DND-41 (cell line): ENCODE results near the gene TMEM63C.

Experiments
- ATAC-seq: fragments of 200-7000 bp; cut with Tn5 transposase; 3 replicates; pipeline ENCODE4 v1.9.1; 2021; ENCODE audit warnings: low read depth; ENCODE audit not compliant: insufficient read depth
- DNase-seq: peaks from one replicate; pipeline ENCODE4 v3.0.0-alpha.2; 2020
- H2AFZ ChIP-seq: 2 replicates; pipeline ENCODE4 v1.6.0; 2012; ENCODE audit warnings: low read depth, low read length
- H3K27ac ChIP-seq: 2 replicates; pipeline ENCODE4 v1.5.1; 2012; ENCODE audit warnings: low read length, inconsistent platforms
- H3K27me3 ChIP-seq: fragments of 200-600 bp; sonication (generic); 2 replicates; pipeline ENCODE4 v1.6.0; 2012; ENCODE audit warnings: low read length, mild to moderate bottlenecking, inconsistent platforms; ENCODE audit not compliant: insufficient read depth, poor library complexity
- H3K36me3 ChIP-seq: 2 replicates; pipeline ENCODE4 v1.5.1; 2012; ENCODE audit warnings: low read length, inconsistent platforms; ENCODE audit not compliant: insufficient read depth
- H3K4me1 ChIP-seq: 2 replicates; pipeline ENCODE4 v1.5.1; 2012; ENCODE audit warnings: mild to moderate bottlenecking, low read length; ENCODE audit not compliant: insufficient read depth
- H3K4me2 ChIP-seq: 2 replicates; pipeline ENCODE4 v1.6.0; 2012; ENCODE audit warnings: mild to moderate bottlenecking, moderate library complexity, low read length, inconsistent platforms; ENCODE audit not compliant: insufficient read depth
- H3K4me3 ChIP-seq, 2 experiments: fragments of 200-600 bp in 1 of 2; shearing (Covaris generic) in 1 of 2; 2 replicates each; pipeline ENCODE4 v1.5.1; 2012 to 2016; ENCODE audit warnings: inconsistent platforms in 2 of 2, low read length in 2 of 2, mild to moderate bottlenecking in 2 of 2, low read depth in 1 of 2, moderate library complexity in 1 of 2
- H3K79me2 ChIP-seq: 2 replicates; pipeline ENCODE4 v1.6.0; 2012; ENCODE audit warnings: low read length, inconsistent platforms; ENCODE audit not compliant: insufficient read depth
- H3K9ac ChIP-seq: 2 replicates; pipeline ENCODE4 v1.6.0; 2012; ENCODE audit warnings: low read depth, mild to moderate bottlenecking, inconsistent platforms, low read length, moderate library complexity
- H3K9me3 ChIP-seq: 2 replicates; pipeline ENCODE4 v1.5.1; 2012; ENCODE audit warnings: low read length, moderate library complexity, mild to moderate bottlenecking, inconsistent platforms; ENCODE audit not compliant: insufficient read depth, severe bottlenecking
- H4K20me1 ChIP-seq: 2 replicates; pipeline ENCODE4 v1.6.0; 2012; ENCODE audit warnings: low read length; ENCODE audit not compliant: insufficient read depth
- EZH2 ChIP-seq: IDR thresholded peaks from 3 replicates; pipeline ENCODE4 v1.6.1; 2012; ENCODE audit warnings: borderline replicate concordance, low read depth, mild to moderate bottlenecking, moderate library complexity, low read length, inconsistent platforms; ENCODE audit not compliant: severe bottlenecking
- TF ChIP-seq, protein P1 (sequence below): IDR thresholded peaks from 2 replicates; pipeline ENCODE4 v1.5.1; 2012; ENCODE audit warnings: borderline replicate concordance, low read length, moderate library complexity, mild to moderate bottlenecking; ENCODE audit not compliant: poor library complexity, severe bottlenecking; ENCODE audit errors: extremely low read depth

The TMEM63C gene

DNA sequence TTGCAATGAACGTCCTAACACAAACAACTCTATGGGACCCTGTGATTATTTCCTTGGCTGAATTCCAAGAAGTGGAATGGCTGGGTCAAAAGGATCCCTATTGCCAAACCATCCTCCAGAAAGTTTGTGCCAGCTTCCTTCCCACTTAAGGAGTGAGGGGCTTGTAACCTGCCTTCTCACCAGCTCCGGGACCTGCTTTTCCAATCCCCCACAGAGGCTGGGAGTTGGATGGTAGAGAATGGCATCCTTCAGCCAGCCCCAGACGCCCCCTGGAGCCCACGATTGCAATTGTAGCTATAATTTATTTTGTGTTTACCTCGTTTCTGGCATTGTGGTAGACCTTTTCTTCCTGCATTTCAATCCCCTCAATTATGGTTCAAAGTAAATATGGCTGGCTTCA, 30.4 kb upstream of the TMEM63C start:
- H3K9me3 ChIP-seq, result no peaks in the 10 kb centered on the region
- H3K9ac ChIP-seq, result no peak overlapping the region
- DNase-seq, result peak; percentile 22
- no peak overlapping the region for H2AFZ ChIP-seq
- H3K36me3 ChIP-seq, result no peaks in the 10 kb centered on the region
- no peaks in the 10 kb centered on the region for H3K4me1 ChIP-seq
- no peak for TF ChIP-seq EZH2
- TF ChIP-seq, protein P1, sequence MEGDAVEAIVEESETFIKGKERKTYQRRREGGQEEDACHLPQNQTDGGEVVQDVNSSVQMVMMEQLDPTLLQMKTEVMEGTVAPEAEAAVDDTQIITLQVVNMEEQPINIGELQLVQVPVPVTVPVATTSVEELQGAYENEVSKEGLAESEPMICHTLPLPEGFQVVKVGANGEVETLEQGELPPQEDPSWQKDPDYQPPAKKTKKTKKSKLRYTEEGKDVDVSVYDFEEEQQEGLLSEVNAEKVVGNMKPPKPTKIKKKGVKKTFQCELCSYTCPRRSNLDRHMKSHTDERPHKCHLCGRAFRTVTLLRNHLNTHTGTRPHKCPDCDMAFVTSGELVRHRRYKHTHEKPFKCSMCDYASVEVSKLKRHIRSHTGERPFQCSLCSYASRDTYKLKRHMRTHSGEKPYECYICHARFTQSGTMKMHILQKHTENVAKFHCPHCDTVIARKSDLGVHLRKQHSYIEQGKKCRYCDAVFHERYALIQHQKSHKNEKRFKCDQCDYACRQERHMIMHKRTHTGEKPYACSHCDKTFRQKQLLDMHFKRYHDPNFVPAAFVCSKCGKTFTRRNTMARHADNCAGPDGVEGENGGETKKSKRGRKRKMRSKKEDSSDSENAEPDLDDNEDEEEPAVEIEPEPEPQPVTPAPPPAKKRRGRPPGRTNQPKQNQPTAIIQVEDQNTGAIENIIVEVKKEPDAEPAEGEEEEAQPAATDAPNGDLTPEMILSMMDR, result peak; percentile 64
- no peak overlapping the region for H3K27ac ChIP-seq
- H3K4me2 ChIP-seq, result no peak overlapping the region
- no peaks in the 10 kb centered on the region for H4K20me1 ChIP-seq
- H3K27me3 ChIP-seq, result peaks cover 9% of the 10 kb centered on the region
- no peak for ATAC-seq
- no peak overlapping the region for H3K4me3 ChIP-seq
- H3K79me2 ChIP-seq, result no peaks in the 10 kb centered on the region

DNA sequence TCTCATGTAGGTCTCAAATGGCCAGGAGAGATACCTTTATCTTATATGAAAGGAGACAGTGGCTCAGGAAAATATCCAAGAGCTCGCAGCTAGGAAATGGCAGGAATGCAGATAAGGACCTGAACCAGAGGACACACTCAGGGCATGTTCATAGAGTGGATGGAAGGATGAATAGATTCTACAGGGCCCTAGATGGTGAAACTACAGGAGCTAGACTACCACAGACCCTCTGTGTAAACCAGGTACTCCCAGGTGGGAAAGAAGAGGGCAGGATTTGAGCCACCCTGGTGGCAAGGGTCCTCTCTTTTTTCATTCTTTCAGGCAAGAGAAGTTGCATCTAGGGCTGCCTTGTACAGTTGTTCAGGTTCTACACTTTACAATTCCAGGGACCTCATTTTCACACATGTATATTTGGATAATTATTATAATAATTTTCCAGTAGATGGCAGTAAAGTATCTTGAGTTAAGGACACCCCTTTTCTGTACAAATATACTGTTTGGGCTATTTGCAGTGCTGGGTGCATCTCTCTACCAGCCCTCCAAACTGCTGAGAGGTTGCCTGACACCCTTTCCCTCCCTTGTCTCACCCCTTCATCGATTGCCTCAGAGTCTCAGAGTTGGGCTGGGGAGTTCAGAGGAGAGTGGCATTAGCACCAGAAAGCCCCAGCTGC, 29.5 kb upstream of the TMEM63C start:
- no peak overlapping the region for H3K27ac ChIP-seq
- H3K27me3 ChIP-seq, result peaks cover under 1% of the 10 kb centered on the region
- H3K79me2 ChIP-seq, result no peaks in the 10 kb centered on the region
- DNase-seq (no peak), ATAC-seq (peak; percentile 69)
- TF ChIP-seq, protein P1, result peak; percentile 34
- TF ChIP-seq EZH2, result no peak
- H3K9ac ChIP-seq, result no peak overlapping the region
- no peaks in the 10 kb centered on the region for H3K36me3 ChIP-seq
- H3K9me3 ChIP-seq, result no peaks in the 10 kb centered on the region
- no peak overlapping the region for H3K4me2 ChIP-seq
- H3K4me3 ChIP-seq, result no peak overlapping the region
- H2AFZ ChIP-seq, result no peak overlapping the region
- no peaks in the 10 kb centered on the region for H4K20me1 ChIP-seq
- H3K4me1 ChIP-seq, result no peaks in the 10 kb centered on the region

DNA sequence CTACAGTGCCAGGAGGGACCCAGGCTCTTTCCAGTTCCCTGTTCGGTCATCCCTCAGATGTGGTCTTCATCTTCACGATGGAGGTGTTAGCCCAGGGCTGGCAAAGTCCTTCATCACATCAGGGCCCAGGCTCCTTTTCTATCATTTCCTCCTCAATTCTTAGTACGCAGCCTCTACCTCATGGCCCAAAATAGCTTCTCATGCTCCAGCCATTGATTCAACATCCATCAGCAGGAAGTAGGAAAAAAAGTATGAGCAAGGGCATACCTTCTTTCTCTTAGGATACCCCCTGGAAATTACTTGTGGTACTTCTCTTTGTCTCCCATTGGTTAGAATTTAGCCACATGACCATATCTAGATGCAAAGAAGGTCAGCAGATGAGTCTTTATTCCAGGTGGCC, 27.8 kb upstream of the TMEM63C start:
- TF ChIP-seq, protein P1, result no peak
- TF ChIP-seq EZH2, result no peak
- Histone ChIP-seq H3K27me3 (peaks cover 5% of the 10 kb centered on the region), H3K4me2 (no peak overlapping the region), H3K79me2 (no peaks in the 10 kb centered on the region), H3K4me3 (no peak overlapping the region), H4K20me1 (no peaks in the 10 kb centered on the region), H3K27ac (no peak overlapping the region), H3K9ac (no peak overlapping the region), H3K9me3 (no peaks in the 10 kb centered on the region), H3K4me1 (no peaks in the 10 kb centered on the region), H2AFZ (no peak overlapping the region), H3K36me3 (no peaks in the 10 kb centered on the region)
- DNase-seq, result no peak
- no peak for ATAC-seq
